OCI-LY7 (cell line): ENCODE measurements around the gene TAMM41.
"Not testable (repeated sequence)": the region's sequence is repeated elsewhere in the genome, so short reads cannot be mapped to it uniquely, and the experiment has no call there.

ENCODE experiments used
- EZH2phosphoT487 ChIP-seq: fragments of 200-600 bp; sonication (generic); IDR thresholded peaks from 2 replicates; pipeline ENCODE4 v1.6.1; 2018; ENCODE audit warnings: low read depth, borderline replicate concordance, mild to moderate bottlenecking, mixed run types, antibody characterized with exemption, low read length, moderate library complexity, mixed read lengths
- TF ChIP-seq, protein P1 (sequence below): fragments of 200-600 bp; sonication (generic); conservative IDR thresholded peaks from 2 replicates; pipeline ENCODE4 v1.5.1; 2014; ENCODE audit warnings: mild to moderate bottlenecking, antibody characterized with exemption, low read length, moderate library complexity, mixed read lengths

- TF ChIP-seq, protein P1, sequence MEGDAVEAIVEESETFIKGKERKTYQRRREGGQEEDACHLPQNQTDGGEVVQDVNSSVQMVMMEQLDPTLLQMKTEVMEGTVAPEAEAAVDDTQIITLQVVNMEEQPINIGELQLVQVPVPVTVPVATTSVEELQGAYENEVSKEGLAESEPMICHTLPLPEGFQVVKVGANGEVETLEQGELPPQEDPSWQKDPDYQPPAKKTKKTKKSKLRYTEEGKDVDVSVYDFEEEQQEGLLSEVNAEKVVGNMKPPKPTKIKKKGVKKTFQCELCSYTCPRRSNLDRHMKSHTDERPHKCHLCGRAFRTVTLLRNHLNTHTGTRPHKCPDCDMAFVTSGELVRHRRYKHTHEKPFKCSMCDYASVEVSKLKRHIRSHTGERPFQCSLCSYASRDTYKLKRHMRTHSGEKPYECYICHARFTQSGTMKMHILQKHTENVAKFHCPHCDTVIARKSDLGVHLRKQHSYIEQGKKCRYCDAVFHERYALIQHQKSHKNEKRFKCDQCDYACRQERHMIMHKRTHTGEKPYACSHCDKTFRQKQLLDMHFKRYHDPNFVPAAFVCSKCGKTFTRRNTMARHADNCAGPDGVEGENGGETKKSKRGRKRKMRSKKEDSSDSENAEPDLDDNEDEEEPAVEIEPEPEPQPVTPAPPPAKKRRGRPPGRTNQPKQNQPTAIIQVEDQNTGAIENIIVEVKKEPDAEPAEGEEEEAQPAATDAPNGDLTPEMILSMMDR: not testable (repeated sequence)
- not testable (repeated sequence) for TF ChIP-seq EZH2phosphoT487
Observed at GRCh38 chr3:11748306-11748705, 98.4 kb downstream of the TAMM41 start.
